GM12873 (cell line): ENCODE results near the gene CPSF4.

Source experiments
- CTCF ChIP-seq: IDR thresholded peaks from 2 replicates; pipeline ENCODE4 v1.5.1; 2012; ENCODE audit warnings: low read depth, mild to moderate bottlenecking, moderate library complexity, low read length, control low read depth; ENCODE audit not compliant: insufficient read depth; ENCODE audit errors: missing control alignments

The CPSF4 gene

GRCh38 chr7:99440195-99440594 is 1.5 kb downstream of the CPSF4 start:
- no peak for TF ChIP-seq CTCF

DNA sequence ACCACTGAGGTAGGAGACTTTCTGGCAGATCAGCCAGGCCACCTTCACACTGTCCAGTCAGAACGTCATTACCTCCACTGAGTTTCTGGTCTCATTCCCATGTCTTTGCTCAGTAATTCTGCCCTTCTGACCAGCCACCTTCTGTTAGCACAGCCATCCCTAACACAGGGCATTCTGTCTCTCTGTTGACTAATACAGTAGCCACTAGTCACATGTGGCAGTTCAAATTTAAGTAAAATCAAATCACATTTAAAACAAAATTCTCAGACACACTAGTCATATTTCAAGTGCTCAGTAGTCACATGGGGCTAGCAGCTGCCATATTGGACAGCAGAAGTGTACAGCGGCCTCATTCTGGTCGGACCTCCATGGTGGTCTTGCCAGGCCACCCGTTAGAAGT is 7.4 kb downstream of the CPSF4 start:
- no peak for TF ChIP-seq CTCF

DNA sequence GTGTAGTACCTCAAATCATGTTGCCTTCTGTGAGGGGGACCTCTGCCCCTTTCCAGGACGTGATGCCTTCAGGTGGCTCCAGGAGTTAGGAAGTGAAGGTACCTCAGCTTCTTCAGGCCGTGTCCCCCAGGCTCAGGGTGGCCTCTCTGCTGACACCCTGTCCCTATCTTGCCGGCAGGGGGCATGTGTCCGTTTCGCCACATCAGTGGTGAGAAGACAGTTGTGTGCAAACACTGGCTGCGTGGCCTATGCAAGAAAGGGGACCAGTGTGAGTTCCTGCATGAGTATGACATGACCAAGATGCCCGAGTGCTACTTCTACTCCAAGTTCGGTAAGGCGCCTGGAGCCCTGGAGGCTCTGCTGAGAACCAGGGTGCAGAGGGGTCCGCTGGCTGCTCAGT is 9.2 kb downstream of the CPSF4 start:
- peak; percentile 62 for TF ChIP-seq CTCF

DNA sequence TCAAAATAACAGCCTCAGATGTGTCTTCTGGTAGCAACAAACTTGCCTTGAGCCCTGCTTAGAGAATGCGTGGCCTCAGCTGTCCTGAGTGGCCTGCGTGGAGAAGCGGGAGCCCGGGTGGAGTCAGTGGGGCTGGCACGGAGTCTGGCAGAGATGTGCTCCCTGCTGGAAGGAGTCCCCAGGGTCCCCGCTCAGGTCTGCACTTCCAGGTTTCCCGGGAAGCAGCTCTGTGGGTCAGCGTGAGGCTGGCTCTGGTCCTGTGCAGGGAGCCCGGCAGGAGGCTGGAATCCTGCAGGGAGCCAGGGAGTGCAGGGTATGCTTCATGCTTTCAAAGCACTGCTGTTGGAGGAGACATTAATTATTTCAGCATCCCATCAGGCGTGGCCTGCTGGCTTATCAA is 10.1 kb downstream of the CPSF4 start:
- no peak for TF ChIP-seq CTCF

- no peak for TF ChIP-seq CTCF
These were observed 10.6 kb downstream of the CPSF4 start for GRCh38 chr7:99449326-99449725.

GRCh38 chr7:99451936-99452335 is 13.2 kb downstream of the CPSF4 start:
- no peak for TF ChIP-seq CTCF

DNA sequence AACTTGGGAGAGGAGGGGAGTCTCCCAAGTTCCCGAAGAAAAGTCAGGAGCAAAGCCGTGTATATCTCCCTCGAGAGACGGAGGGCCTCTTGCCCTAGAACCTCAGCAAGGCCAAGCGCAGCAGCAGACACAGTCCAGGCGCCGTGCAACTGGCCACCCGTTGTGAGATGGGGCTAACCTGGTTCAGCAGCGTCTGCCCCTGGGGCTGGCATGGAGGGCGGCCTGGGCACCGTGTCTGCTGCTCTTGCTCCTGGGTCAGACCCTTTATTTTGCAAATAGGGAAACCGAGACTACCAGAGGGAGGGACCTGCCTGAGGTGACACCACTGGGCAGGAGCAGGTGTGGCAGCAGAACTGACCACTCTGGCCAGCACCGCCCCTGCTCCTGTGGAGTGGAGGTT is 13.8 kb downstream of the CPSF4 start:
- no peak for TF ChIP-seq CTCF
